Central memory CD8-positive, alpha-beta T cell (primary cell): Measurements from ENCODE around the gene ANKS1B.
"Not testable (repeated sequence)": the region's sequence is repeated elsewhere in the genome, so short reads cannot be mapped to it uniquely, and the experiment has no call there.

Experiments used
- ATAC-seq: fragments of 150-1000 bp; cut with Tn5 transposase; replicated peaks from 2 replicates; pipeline ENCODE4 v1.10.0; 2022; ENCODE audit warnings: mild to moderate bottlenecking, moderate FRiP score, moderate number of reproducible peaks; ENCODE audit not compliant: poor library complexity, severe bottlenecking; ENCODE audit errors: extremely low read depth
- DNase-seq, 2 donors: peaks; one replicate each; pipeline ENCODE4 v3.0.0; 2021; ENCODE audit warnings: low spot score in 2 of 2
- H3K27ac Mint-ChIP-seq: one replicate; pipeline ENCODE4 v1.8.0; 2022; ENCODE audit warnings: low read depth, mild to moderate bottlenecking, moderate library complexity, mixed read lengths
- H3K27me3 Mint-ChIP-seq: one replicate; pipeline ENCODE4 v1.8.0; 2022; ENCODE audit warnings: mixed read lengths
- H3K36me3 Mint-ChIP-seq: one replicate; pipeline ENCODE4 v1.8.0; 2022; ENCODE audit warnings: mild to moderate bottlenecking, moderate library complexity, mixed read lengths; ENCODE audit not compliant: insufficient read depth
- H3K4me1 Mint-ChIP-seq: one replicate; pipeline ENCODE4 v1.8.0; 2022; ENCODE audit warnings: mixed read lengths
- H3K4me3 Mint-ChIP-seq: one replicate; pipeline ENCODE4 v1.8.0; 2022; ENCODE audit warnings: mild to moderate bottlenecking, moderate library complexity, mixed read lengths
- H3K9me3 Mint-ChIP-seq: one replicate; pipeline ENCODE4 v1.8.0; 2022; ENCODE audit warnings: mixed read lengths

Gene ANKS1B

DNA sequence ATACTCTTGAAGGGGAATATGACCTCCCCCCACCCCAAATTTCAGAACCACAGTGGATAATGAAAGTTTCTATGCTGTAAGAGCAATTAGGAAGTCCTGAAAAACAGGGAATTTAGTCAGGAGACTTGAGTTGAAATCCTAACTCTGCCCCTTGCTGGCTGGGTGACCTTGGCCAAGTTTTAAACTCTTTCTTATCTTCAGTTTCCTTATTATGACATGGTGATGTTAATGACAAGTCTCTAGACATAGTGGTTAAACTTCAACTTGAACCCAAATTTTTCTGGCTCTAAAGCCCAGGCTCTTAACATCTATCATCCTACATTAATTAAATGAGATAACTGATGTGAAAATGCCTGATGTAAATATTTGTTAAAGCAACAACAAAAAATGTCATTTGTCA lies 1013.8 kb downstream of the ANKS1B start:
- Mint-ChIP-seq H3K9me3 (peaks cover 10% of the 10 kb centered on the region), H3K27ac (no peak overlapping the region), H3K27me3 (no peaks in the 10 kb centered on the region), H3K4me1 (no peaks in the 10 kb centered on the region), H3K36me3 (no peaks in the 10 kb centered on the region), H3K4me3 (no peak overlapping the region)
- ATAC-seq, result no peak
- DNase-seq, result no peak

DNA sequence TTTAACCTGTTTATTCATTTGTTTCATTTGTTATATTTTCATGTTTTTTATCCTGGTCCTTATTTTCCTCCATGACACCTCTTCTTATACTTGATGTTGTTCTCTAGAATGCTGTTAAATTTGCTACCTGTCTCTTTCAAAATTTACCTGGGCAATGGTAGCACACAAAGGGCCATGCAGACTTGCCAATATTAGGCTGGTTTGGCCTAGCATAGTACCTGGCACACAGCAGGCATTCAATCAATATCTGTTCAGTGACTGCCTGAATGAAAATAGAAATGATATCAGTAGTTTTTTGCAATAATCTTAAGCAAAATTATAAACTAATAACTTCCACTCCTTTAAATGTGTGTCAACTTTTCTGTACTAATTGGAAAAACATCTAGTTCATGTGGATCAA lies 1014.5 kb downstream of the ANKS1B start:
- H3K4me3 Mint-ChIP-seq, result no peak overlapping the region
- ATAC-seq, result no peak
- no peaks in the 10 kb centered on the region for H3K4me1 Mint-ChIP-seq
- DNase-seq, result no peak
- H3K36me3 Mint-ChIP-seq, result no peaks in the 10 kb centered on the region
- H3K27me3 Mint-ChIP-seq, result no peaks in the 10 kb centered on the region
- H3K9me3 Mint-ChIP-seq, result peaks cover 2% of the 10 kb centered on the region
- no peak overlapping the region for H3K27ac Mint-ChIP-seq

DNA sequence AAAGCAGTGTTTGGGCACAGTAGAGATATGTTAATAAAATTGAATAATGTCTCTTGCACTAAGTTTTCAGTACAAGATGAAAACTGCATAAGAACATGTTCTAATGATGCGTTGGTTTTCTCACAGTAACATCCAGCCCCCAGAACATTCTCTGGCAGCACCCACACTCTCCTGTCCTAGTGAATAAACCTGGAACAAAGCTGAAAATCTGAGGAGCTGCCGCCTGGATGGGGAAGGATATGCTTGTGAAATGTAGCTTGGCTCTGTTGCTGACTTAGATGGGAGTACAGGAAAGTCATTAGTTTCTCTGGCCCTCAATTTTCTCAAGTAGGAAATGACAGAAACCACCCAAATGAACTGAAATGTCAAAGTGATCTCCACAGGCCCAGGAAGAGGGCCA lies 1015.8 kb downstream of the ANKS1B start:
- ATAC-seq, result no peak
- no peak for DNase-seq
- no peak overlapping the region for H3K27ac Mint-ChIP-seq
- no peaks in the 10 kb centered on the region for H3K27me3 Mint-ChIP-seq
- no peak overlapping the region for H3K4me3 Mint-ChIP-seq
- no peaks in the 10 kb centered on the region for H3K9me3 Mint-ChIP-seq
- no peaks in the 10 kb centered on the region for H3K4me1 Mint-ChIP-seq
- H3K36me3 Mint-ChIP-seq, result no peaks in the 10 kb centered on the region

DNA sequence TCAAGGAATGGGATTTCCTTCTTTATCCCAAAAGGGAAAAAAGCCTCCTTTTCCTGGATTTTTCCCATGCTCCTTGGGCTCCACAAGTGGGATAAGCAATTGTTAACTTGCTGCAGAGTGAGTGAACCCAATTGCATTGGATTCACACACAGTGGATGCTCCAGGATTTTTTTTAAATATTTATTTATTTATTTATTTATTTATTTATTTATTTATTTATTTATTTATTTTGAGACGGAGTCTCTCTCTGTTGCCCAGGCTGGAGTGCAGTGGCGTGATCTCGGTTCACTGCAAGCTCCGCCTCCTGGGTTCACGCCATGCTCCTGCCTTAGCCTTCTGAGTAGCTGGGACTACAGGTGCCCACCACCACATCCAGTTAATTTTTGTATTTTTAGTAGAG lies 1027.6 kb downstream of the ANKS1B start:
- H3K27me3 Mint-ChIP-seq, H3K36me3 Mint-ChIP-seq, ATAC-seq, H3K4me1 Mint-ChIP-seq, DNase-seq, H3K27ac Mint-ChIP-seq, H3K9me3 Mint-ChIP-seq, H3K4me3 Mint-ChIP-seq: not testable (repeated sequence)

DNA sequence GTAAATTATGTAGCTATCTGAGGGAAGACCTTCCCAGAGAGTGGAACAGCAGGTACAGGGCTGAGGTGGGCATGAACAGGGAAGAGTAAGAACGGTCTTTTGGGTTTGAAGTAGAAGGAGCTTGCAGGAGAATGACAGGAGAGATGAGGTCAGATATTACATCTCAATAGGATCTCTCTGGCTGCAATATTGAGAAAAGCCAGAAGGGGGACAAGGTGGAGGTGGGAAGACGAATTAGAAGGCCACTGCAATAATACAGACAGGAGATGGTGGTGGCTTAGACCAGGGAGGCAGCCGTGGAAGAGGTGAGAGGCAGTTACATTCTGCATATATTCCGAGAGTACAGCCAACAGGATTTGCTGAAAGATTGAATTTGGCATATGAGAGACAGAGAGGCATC lies 1029.5 kb downstream of the ANKS1B start:
- no peaks in the 10 kb centered on the region for H3K4me1 Mint-ChIP-seq
- H3K27ac Mint-ChIP-seq, result no peak overlapping the region
- ATAC-seq (no peak), DNase-seq (no peak)
- peaks cover 1% of the 10 kb centered on the region for H3K36me3 Mint-ChIP-seq
- H3K4me3 Mint-ChIP-seq, result no peak overlapping the region
- peaks cover 9% of the 10 kb centered on the region for H3K27me3 Mint-ChIP-seq
- no peaks in the 10 kb centered on the region for H3K9me3 Mint-ChIP-seq

DNA sequence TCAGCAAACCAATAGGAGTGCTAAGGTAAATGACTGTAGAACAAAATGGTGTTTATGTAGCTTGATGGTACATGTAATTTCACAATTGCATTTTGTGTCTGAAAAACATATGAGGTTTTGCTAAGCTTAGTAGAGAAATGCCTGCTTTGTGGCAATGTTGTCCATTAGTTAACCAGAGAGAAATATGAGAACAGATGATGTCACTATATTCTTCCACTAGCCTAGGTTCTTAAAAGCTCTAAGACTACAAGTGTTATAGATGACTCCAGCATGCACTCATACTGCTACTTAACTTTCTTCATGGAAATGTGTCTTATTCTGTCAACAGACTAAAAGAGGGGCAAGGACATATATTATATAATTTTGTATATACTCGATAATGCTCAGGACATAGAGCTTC lies 1030.2 kb downstream of the ANKS1B start:
- ATAC-seq, result no peak

DNA sequence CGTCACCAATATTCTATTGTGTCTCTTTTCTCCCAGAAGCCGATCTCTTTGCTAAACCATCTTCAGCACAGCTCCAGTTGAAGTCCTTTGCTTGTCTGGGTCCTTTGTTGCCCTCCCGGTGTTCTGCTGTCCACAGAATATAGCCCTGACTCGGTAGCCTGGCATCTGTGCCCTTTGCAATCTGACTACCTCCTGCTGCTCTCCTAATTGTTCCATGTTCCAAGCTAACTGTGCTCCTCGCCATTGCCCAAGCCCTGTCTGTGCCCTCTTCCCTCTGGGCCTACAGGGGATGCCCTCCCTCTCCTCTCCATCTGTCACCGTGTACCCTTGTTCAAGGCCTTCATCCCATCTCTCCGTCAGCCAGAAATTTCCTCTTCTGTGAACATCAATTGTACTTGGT lies 1033.3 kb downstream of the ANKS1B start:
- no peak overlapping the region for H3K27ac Mint-ChIP-seq
- no peaks in the 10 kb centered on the region for H3K4me1 Mint-ChIP-seq
- DNase-seq (no peak), ATAC-seq (no peak)
- H3K27me3 Mint-ChIP-seq, result peaks cover 9% of the 10 kb centered on the region
- H3K36me3 Mint-ChIP-seq, result no peaks in the 10 kb centered on the region
- no peak overlapping the region for H3K4me3 Mint-ChIP-seq
- H3K9me3 Mint-ChIP-seq, result no peaks in the 10 kb centered on the region

More for the DNA sequence above, 1030.2 kb downstream of the ANKS1B start:
- DNase-seq, result no peak
- H3K36me3 Mint-ChIP-seq, result no peaks in the 10 kb centered on the region
- no peak overlapping the region for H3K27ac Mint-ChIP-seq
- H3K4me1 Mint-ChIP-seq, result no peaks in the 10 kb centered on the region
- H3K9me3 Mint-ChIP-seq, result no peaks in the 10 kb centered on the region
- H3K27me3 Mint-ChIP-seq, result peaks cover 9% of the 10 kb centered on the region
- H3K4me3 Mint-ChIP-seq, result no peak overlapping the region

DNA sequence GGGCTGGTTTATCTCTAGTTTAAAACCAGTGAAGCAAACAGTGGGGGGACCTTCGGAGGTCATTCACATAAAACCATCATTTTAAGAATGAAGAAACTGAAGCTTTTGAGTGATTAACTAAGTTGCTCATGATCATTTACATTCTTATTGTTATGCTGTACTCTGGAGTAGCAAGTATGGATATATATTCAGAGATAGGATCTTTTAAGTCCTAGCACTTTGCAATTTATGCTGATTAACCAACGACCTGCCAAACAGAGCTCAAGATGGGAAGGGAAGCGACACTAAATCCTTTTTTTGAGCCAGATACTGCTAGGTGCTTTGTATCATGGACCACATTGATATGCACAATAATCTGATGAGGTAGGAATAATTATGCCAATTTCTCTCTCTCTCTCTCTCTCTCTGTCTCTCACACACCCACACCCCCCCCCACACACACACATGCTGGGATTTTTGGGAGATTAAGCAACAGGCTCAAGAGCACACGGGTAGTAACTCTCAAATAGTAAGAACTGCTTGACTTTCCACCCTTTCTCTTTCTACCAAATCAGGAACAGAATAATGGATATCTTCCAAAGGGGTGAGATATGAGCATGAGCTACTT lies 1036.3 kb downstream of the ANKS1B start:
- Mint-ChIP-seq H3K27me3 (peaks cover 18% of the 10 kb centered on the region), H3K4me3 (no peak overlapping the region), H3K4me1 (no peaks in the 10 kb centered on the region), H3K9me3 (peaks cover 5% of the 10 kb centered on the region), H3K36me3 (no peaks in the 10 kb centered on the region), H3K27ac (no peak overlapping the region)
- no peak for ATAC-seq
- DNase-seq, result no peak

DNA sequence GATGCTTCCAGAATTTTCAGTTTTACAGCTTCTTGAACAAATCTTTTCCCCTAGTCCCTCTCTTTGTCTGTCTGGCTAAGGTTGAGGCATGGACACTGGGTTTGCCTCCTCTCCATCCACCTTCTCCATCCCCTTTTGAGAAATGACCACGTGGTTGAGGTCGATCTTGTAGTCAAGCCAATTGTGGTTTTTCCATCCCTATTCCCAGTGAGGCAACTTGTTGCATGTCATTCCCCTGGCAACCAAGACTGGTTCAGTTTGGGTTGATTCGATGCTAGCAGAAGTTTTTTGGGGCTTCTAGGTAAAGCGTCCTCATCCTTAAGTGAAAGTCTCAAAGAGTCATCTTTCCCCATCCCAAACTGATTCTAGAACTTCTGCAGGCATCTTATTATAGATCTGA lies 1038.9 kb downstream of the ANKS1B start:
- H3K27ac Mint-ChIP-seq, result no peak overlapping the region
- H3K4me3 Mint-ChIP-seq, result no peak overlapping the region
- H3K4me1 Mint-ChIP-seq, result no peaks in the 10 kb centered on the region
- H3K36me3 Mint-ChIP-seq, result no peaks in the 10 kb centered on the region
- H3K27me3 Mint-ChIP-seq, result peaks cover 9% of the 10 kb centered on the region
- ATAC-seq (no peak), DNase-seq (no peak)
- H3K9me3 Mint-ChIP-seq, result peaks cover 5% of the 10 kb centered on the region

DNA sequence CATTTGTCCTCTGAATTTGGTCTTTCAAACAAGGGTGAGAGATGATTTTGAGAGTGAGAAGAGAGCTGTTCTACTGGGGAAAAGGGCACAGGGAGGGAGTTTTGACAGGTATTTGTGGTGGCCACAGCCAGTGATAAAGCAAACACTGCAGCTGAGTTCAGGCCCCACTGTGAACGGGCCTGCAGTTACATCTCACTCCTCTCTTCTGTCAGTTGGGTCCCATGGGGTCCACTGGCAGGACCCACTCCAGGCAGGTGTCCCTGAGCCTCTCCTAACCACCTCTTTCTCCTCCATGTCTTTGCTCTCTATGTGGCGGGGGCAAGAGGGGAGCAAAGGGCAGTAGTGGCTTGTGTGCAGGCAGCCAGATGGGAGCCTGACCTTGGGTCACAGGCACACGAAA lies 1044.8 kb downstream of the ANKS1B start:
- H3K27ac Mint-ChIP-seq, result no peak overlapping the region

DNA sequence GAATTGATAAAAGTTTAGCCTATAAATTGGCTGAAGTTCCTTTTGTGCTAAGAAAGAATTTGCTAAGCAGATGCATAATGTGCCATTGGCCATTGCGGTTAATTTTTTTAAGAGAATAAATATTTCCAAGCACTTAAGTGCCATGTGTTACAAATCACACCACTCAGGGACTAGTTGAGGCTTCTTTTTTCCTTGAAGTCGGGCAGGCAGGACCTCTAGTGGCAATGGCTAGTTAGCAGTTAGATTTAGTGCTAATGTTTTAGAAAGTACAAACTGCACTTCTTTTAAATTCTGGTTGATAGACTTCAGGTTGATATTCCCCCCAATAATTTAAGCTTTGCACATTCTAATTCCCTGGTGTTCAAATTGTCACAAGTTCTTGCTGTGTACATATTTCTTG lies 1045.4 kb downstream of the ANKS1B start:
- ATAC-seq (no peak), DNase-seq (no peak)
- Mint-ChIP-seq H3K9me3 (peaks cover 7% of the 10 kb centered on the region), H3K4me3 (no peak overlapping the region), H3K4me1 (no peaks in the 10 kb centered on the region), H3K36me3 (no peaks in the 10 kb centered on the region), H3K27me3 (peaks cover 29% of the 10 kb centered on the region), H3K27ac (no peak overlapping the region)

More for the DNA sequence above, 1044.8 kb downstream of the ANKS1B start:
- Mint-ChIP-seq H3K9me3 (peaks cover 10% of the 10 kb centered on the region), H3K4me1 (no peaks in the 10 kb centered on the region), H3K36me3 (no peaks in the 10 kb centered on the region), H3K4me3 (no peak overlapping the region), H3K27me3 (peaks cover 33% of the 10 kb centered on the region)
- DNase-seq (no peak), ATAC-seq (no peak)

DNA sequence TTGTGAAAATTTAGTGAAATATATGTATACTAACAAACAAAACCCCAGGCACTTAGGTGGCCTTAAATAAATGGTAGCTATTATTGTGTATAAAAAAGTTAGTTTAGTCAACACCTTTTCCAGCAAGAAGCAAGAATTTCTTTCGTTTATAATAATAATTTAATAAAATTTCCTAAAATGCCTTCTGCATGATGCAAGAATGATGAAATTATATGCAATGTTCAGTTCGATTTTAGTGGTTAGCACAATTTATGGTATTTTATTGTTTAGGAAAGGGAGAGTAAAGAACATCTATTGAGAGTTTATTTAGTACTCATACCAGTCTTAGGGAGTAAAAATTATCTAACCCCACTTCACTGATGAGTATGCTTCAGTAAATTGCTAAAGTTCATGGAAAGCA lies 1048.9 kb downstream of the ANKS1B start:
- no peaks in the 10 kb centered on the region for H3K4me1 Mint-ChIP-seq
- DNase-seq (no peak), ATAC-seq (no peak)
- no peak overlapping the region for H3K27ac Mint-ChIP-seq
- no peaks in the 10 kb centered on the region for H3K36me3 Mint-ChIP-seq
- H3K4me3 Mint-ChIP-seq, result no peak overlapping the region
- H3K9me3 Mint-ChIP-seq, result peaks cover 5% of the 10 kb centered on the region
- H3K27me3 Mint-ChIP-seq, result peaks cover 23% of the 10 kb centered on the region

DNA sequence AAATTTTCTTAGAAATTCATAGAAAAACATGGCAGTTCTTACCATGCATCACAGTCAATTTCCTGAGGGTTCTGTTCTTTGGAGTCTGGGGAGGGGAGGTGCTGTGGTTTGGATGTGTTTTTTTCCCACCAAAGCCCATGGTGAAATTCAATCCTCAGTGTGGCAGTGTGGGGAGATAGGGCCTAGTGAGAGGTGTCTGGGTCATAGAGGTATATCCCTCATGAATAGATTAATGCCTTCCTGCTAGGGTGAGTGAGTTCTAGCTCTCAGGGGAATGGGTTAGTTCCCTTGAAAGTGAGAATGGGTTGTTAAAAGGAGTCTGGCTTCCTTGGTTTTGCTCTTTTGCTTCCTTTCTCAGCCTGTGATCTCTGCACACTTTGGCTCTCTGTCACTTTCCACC lies 1061.9 kb downstream of the ANKS1B start:
- no peak for ATAC-seq
- H3K27me3 Mint-ChIP-seq, result peaks cover 37% of the 10 kb centered on the region

More for the DNA sequence above, 1061.9 kb downstream of the ANKS1B start:
- Mint-ChIP-seq H3K27ac (no peak overlapping the region), H3K36me3 (no peaks in the 10 kb centered on the region), H3K9me3 (peaks cover 8% of the 10 kb centered on the region), H3K4me3 (no peak overlapping the region), H3K4me1 (no peaks in the 10 kb centered on the region)
- DNase-seq, result no peak
